Activated CD4-positive, alpha-beta T cell treated with anti-CD3 and anti-CD28 coated beads, Interleukin-2, amount 10 ng/mL, durations not matched to agents 24 days and 14 days (primary cell): ENCODE measurements around the gene MMP28. TPM values are rescaled to one million over a fixed set of nuclear protein-coding genes. Genes with fewer than 3 reads are reported as not detected.

Experiments
- DNase-seq: peaks from one replicate; pipeline ENCODE4 v3.0.0; 2022
- H3K27ac Mint-ChIP-seq: one replicate; pipeline ENCODE4 v1.8.0; 2022; ENCODE audit warnings: mild to moderate bottlenecking, mixed read lengths
- H3K27me3 Mint-ChIP-seq: one replicate; pipeline ENCODE4 v1.8.0; 2022; ENCODE audit warnings: mixed read lengths
- H3K36me3 Mint-ChIP-seq: one replicate; pipeline ENCODE4 v1.8.0; 2022; ENCODE audit warnings: low read depth, mild to moderate bottlenecking, mixed read lengths
- H3K4me1 Mint-ChIP-seq: one replicate; pipeline ENCODE4 v1.8.0; 2021; ENCODE audit warnings: mixed read lengths
- H3K4me3 Mint-ChIP-seq: one replicate; pipeline ENCODE4 v1.8.0; 2022; ENCODE audit warnings: mild to moderate bottlenecking, moderate library complexity, mixed read lengths
- H3K9me3 Mint-ChIP-seq: one replicate; pipeline ENCODE4 v1.8.0; 2021; ENCODE audit warnings: mixed read lengths
- intact Hi-C: fragments of 100-400 bp; cut with micrococcal nuclease; formaldehyde crosslinking; loops from one replicate; pipeline ENCODE4 v1.15.1; 2023
- total RNA-seq: library from RNA; stranded (reverse); gene quantifications from 2 replicates; pipeline ENCODE4 v1.2.3, GENCODE V29; 2022

MMP28 gene
- total RNA-seq, 1 donor from 2014 or later: not detected

GRCh38 chr17:35728551-35728950 is 66.9 kb downstream of the MMP28 start:
- Mint-ChIP-seq H3K27ac (no peak overlapping the region), H3K4me1 (peaks cover 10% of the 10 kb centered on the region), H3K9me3 (no peaks in the 10 kb centered on the region), H3K27me3 (peaks cover 22% of the 10 kb centered on the region), H3K4me3 (no peak overlapping the region), H3K36me3 (peaks cover 35% of the 10 kb centered on the region)
- no peak for DNase-seq
- intact Hi-C loops: no loop called here

GRCh38 chr17:35727635-35728034 is 67.8 kb downstream of the MMP28 start:
- peaks cover 15% of the 10 kb centered on the region for H3K27me3 Mint-ChIP-seq
- no peaks in the 10 kb centered on the region for H3K9me3 Mint-ChIP-seq
- intact Hi-C loops: no loop called here
- DNase-seq: no peak
- no peak overlapping the region for H3K4me3 Mint-ChIP-seq
- peaks cover 41% of the 10 kb centered on the region for H3K36me3 Mint-ChIP-seq
- H3K4me1 Mint-ChIP-seq: peaks cover 10% of the 10 kb centered on the region
- no peak overlapping the region for H3K27ac Mint-ChIP-seq

DNA sequence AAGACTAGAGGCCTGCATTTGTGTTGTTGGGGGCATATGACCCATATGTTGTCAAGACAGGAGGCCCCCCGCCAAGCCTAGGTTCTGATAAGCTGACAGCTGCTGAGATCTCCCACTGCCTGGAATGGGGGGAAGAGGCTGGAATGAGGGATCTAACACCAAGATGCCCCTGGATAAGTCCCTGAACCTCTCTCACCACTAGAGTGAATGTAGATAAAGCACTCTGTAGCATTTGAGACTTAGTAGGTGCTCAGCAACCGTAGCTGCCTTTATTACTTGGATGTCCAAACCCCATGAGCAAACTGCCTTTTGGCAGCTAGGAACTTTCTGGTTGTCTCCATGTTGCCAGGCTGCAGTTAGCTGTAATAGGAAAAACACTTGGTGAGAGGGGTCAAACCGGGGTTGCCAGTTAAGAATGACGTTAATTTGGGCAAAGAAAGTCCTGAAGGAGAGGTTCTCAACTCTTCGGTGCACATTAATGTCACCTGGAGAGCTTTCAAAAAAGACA is 68.4 kb downstream of the MMP28 start:
- no peak for DNase-seq
- Mint-ChIP-seq H3K9me3 (no peaks in the 10 kb centered on the region), H3K27me3 (peaks cover 9% of the 10 kb centered on the region), H3K27ac (no peak overlapping the region), H3K4me3 (no peak overlapping the region), H3K36me3 (peaks cover 41% of the 10 kb centered on the region), H3K4me1 (peaks cover 10% of the 10 kb centered on the region)
- intact Hi-C loops: no loop called here

GRCh38 chr17:35726127-35726952 is 69.1 kb downstream of the MMP28 start:
- peaks cover 10% of the 10 kb centered on the region for H3K4me1 Mint-ChIP-seq
- no peak for DNase-seq
- H3K9me3 Mint-ChIP-seq: no peaks in the 10 kb centered on the region
- peaks cover 9% of the 10 kb centered on the region for H3K27me3 Mint-ChIP-seq
- no peak overlapping the region for H3K27ac Mint-ChIP-seq
- intact Hi-C loops: no loop called here
- peaks cover 44% of the 10 kb centered on the region for H3K36me3 Mint-ChIP-seq
- no peak overlapping the region for H3K4me3 Mint-ChIP-seq

DNA sequence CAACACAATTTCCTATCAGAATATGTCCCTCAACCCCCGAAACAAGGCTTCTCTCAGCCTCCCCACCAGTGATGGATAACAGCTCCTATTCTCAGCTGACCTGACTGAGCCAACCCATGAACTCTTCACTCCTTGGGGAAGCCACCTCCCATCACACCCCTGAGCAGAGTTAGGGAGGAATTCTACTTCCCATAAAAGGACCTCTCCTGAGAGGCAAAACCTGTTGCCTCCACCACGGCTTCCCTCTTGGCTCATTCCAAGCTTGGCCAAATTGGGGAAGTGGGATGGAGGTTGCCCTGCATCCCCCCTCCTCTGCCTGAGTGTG is 69.7 kb downstream of the MMP28 start:
- no peaks in the 10 kb centered on the region for H3K9me3 Mint-ChIP-seq
- peaks cover 4% of the 10 kb centered on the region for H3K27me3 Mint-ChIP-seq
- no peak for DNase-seq
- H3K27ac Mint-ChIP-seq: no peak overlapping the region
- H3K4me3 Mint-ChIP-seq: no peak overlapping the region
- H3K4me1 Mint-ChIP-seq: peaks cover 5% of the 10 kb centered on the region
- intact Hi-C loops: no loop called here
- H3K36me3 Mint-ChIP-seq: peaks cover 47% of the 10 kb centered on the region

- H3K4me1 Mint-ChIP-seq: no peaks in the 10 kb centered on the region
- no peak overlapping the region for H3K4me3 Mint-ChIP-seq
- no peaks in the 10 kb centered on the region for H3K27me3 Mint-ChIP-seq
- no peaks in the 10 kb centered on the region for H3K9me3 Mint-ChIP-seq
- H3K27ac Mint-ChIP-seq: no peak overlapping the region
- H3K36me3 Mint-ChIP-seq: peaks cover 46% of the 10 kb centered on the region
- intact Hi-C loops: no loop called here
- no peak for DNase-seq
Observed at GRCh38 chr17:35725058-35725457, 70.4 kb downstream of the MMP28 start.

- no peak for DNase-seq
- H3K36me3 Mint-ChIP-seq: peaks cover 49% of the 10 kb centered on the region
- no peaks in the 10 kb centered on the region for H3K4me1 Mint-ChIP-seq
Observed at GRCh38 chr17:35723735-35724134, 71.7 kb downstream of the MMP28 start.

DNA sequence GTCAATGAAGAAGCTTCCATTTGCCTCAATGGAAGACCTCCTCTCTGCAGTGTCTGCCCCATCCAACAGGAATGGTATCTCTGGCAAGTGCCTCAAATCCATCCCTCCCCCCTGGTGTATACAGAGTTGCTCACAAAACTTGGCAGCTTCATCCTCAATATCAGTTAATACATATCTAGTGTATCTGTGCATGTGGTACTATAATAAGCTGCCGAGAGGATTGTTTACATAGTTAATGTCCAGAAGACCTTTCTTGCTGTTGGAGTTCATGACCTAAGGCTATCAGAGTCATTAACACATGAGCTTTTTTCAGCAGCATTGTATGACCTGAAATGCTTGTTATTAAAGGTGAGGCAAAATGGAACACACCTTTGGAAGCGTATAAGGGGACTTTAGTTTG is 78.0 kb downstream of the MMP28 start:
- peaks cover 38% of the 10 kb centered on the region for H3K36me3 Mint-ChIP-seq

More at GRCh38 chr17:35723735-35724134, 71.7 kb downstream of the MMP28 start:
- Mint-ChIP-seq H3K27ac (no peak overlapping the region), H3K27me3 (no peaks in the 10 kb centered on the region), H3K9me3 (no peaks in the 10 kb centered on the region), H3K4me3 (no peak overlapping the region)
- intact Hi-C loops: no loop called here

GRCh38 chr17:35716897-35717465 is 78.5 kb downstream of the MMP28 start:
- intact Hi-C loops: loop anchor here (1.0 kb wide), 1 partner anchor 38 kb away; no protein-coding TSS in a partner anchor
- Mint-ChIP-seq H3K4me1 (no peaks in the 10 kb centered on the region), H3K27ac (no peak overlapping the region), H3K9me3 (no peaks in the 10 kb centered on the region), H3K4me3 (no peak overlapping the region), H3K27me3 (no peaks in the 10 kb centered on the region), H3K36me3 (peaks cover 38% of the 10 kb centered on the region)
- DNase-seq: no peak

More for the DNA sequence above, 78.0 kb downstream of the MMP28 start:
- H3K27ac Mint-ChIP-seq: no peak overlapping the region
- H3K9me3 Mint-ChIP-seq: no peaks in the 10 kb centered on the region
- intact Hi-C loops: no loop called here
- no peak overlapping the region for H3K4me3 Mint-ChIP-seq
- no peak for DNase-seq
- no peaks in the 10 kb centered on the region for H3K4me1 Mint-ChIP-seq
- H3K27me3 Mint-ChIP-seq: no peaks in the 10 kb centered on the region

- intact Hi-C loops: loop anchor here (1.0 kb wide), 1 partner anchor 37 kb away; no protein-coding TSS in a partner anchor
- Mint-ChIP-seq H3K4me1 (no peaks in the 10 kb centered on the region), H3K27me3 (no peaks in the 10 kb centered on the region), H3K4me3 (no peak overlapping the region), H3K27ac (no peak overlapping the region), H3K36me3 (peaks cover 35% of the 10 kb centered on the region), H3K9me3 (no peaks in the 10 kb centered on the region)
- DNase-seq: no peak
Observed at GRCh38 chr17:35716173-35716572, 79.3 kb downstream of the MMP28 start.

Other genes starting within 250 kb of the MMP28 start
- 0.07 TPM in 1 of 2 replicates, not detected in the other for gene SLFN14, start 234.8 kb downstream of the MMP28 start, total RNA-seq
- gene PEX12, start 217.1 kb downstream of the MMP28 start, total RNA-seq: 4.5 and 4.8 TPM in 2 replicates
- gene AP2B1, start 208.3 kb downstream of the MMP28 start, total RNA-seq: 164 and 172 TPM in 2 replicates
- 0.71 and 0.72 TPM in 2 replicates for gene RASL10B, start 64.0 kb downstream of the MMP28 start, total RNA-seq
- gene GAS2L2, start 42.4 kb downstream of the MMP28 start, total RNA-seq: not detected in 2 replicates
- not detected in 2 replicates for gene C17orf50, start 34.8 kb downstream of the MMP28 start, total RNA-seq
- gene TAF15, start 13.8 kb upstream of the MMP28 start, total RNA-seq: 326 and 338 TPM in 2 replicates
- gene HEATR9, start 73.2 kb upstream of the MMP28 start, total RNA-seq: 0.14 TPM in 1 of 2 replicates, not detected in the other
- gene CCL5, start 84.7 kb upstream of the MMP28 start, total RNA-seq: 19.6 and 20.7 TPM in 2 replicates
- gene RDM1, start 135.1 kb upstream of the MMP28 start, total RNA-seq: 2.6 and 2.9 TPM in 2 replicates
- gene LYZL6, start 148.1 kb upstream of the MMP28 start, total RNA-seq: not detected in 2 replicates
- gene CCL16, start 185.9 kb upstream of the MMP28 start, total RNA-seq: not detected in 2 replicates
- gene CCL14, start 191.1 kb upstream of the MMP28 start, total RNA-seq: not detected in 2 replicates
- gene CCL15, start 205.9 kb upstream of the MMP28 start, total RNA-seq: not detected in 2 replicates
- not detected in 2 replicates for gene CCL23, start 222.3 kb upstream of the MMP28 start, total RNA-seq